Activated CD8-positive, alpha-beta memory T cell treated with anti-CD3 and anti-CD28 coated beads, Interleukin-2, amount 50 U/mL, for 24 hours (primary cell): ENCODE measurements around the gene CT45A3.
"Not testable (repeated sequence)": the region's sequence is repeated elsewhere in the genome, so short reads cannot be mapped to it uniquely, and the experiment has no call there.

ENCODE experiments used
- DNase-seq: peaks from one replicate; pipeline ENCODE4 v3.0.0-alpha.2; 2020; ENCODE audit errors: extremely low read depth

Gene CT45A3, protein sequence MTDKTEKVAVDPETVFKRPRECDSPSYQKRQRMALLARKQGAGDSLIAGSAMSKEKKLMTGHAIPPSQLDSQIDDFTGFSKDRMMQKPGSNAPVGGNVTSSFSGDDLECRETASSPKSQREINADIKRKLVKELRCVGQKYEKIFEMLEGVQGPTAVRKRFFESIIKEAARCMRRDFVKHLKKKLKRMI

DNA sequence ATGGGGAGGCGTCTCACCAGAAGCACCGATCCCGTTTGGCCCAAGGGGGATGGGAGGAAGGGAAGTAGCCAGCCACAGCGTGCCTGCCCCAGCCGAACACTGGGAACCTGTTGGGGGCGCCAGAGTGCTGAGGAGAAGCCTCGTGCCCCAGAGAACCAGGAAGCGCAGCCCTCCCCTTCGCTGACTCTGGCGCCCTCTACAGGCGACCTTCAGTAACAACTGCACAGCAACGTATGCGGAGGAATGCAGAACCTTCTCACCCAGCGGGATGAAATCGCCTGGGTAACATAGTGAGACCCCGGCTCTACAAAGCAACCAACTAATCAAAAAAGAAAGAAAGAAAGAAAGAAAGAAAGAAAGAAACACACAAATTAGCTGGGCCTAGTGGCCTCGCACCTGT is at the start of gene CT45A3:
CT45A3 (minus strand) TSS at position 101 of the 400 bp plus-strand sequence. CDS start 3,747 bp downstream, outside the sequence.
- DNase-seq, result not testable (repeated sequence)

DNA sequence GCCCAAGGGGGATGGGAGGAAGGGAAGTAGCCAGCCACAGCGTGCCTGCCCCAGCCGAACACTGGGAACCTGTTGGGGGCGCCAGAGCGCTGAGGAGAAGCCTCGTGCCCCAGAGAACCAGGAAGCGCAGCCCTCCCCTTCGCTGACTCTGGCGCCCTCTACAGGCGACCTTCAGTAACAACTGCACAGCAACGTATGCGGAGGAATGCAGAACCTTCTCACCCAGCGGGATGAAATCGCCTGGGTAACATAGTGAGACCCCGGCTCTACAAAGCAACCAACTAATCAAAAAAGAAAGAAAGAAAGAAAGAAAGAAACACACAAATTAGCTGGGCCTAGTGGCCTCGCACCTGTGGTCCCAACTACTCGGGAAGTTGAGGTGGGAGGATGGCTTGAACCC is 34.7 kb upstream of the CT45A3 start, which contains the start of gene CT45A6:
CT45A6 (minus strand) TSS at position 101 of the 400 bp plus-strand sequence. CDS start 3,794 bp downstream, outside the sequence.
- not testable (repeated sequence) for DNase-seq

DNA sequence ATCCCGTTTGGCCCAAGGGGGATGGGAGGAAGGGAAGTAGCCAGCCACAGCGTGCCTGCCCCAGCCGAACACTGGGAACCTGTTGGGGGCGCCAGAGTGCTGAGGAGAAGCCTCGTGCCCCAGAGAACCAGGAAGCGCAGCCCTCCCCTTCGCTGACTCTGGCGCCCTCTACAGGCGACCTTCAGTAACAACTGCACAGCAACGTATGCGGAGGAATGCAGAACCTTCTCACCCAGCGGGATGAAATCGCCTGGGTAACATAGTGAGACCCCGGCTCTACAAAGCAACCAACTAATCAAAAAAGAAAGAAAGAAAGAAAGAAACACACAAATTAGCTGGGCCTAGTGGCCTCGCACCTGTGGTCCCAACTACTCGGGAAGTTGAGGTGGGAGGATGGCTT is 17.4 kb upstream of the CT45A3 start, which contains the start of gene CT45A5:
CT45A5 (minus strand) TSS at position 101 of the 400 bp plus-strand sequence. CDS start 3,774 bp downstream, outside the sequence.
- not testable (repeated sequence) for DNase-seq

DNA sequence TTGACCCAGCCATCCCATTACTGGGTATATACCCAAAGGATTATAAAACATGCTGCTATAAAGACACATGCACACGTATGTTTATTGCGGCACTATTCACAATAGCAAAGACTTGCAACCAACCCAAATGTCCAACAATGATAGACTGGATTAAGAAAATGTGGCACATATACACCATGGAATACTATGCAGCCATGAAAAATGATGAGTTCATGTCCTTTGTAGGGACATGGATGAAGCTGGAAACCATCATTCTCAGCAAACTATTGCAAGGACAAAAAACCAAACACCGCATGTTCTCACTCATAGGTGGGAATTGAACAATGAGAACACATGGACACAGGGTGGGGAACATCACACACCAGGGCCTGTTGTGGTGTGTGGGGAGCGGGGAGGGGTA is 23.3 kb downstream of the CT45A3 start:
- DNase-seq, result not testable (repeated sequence)

DNA sequence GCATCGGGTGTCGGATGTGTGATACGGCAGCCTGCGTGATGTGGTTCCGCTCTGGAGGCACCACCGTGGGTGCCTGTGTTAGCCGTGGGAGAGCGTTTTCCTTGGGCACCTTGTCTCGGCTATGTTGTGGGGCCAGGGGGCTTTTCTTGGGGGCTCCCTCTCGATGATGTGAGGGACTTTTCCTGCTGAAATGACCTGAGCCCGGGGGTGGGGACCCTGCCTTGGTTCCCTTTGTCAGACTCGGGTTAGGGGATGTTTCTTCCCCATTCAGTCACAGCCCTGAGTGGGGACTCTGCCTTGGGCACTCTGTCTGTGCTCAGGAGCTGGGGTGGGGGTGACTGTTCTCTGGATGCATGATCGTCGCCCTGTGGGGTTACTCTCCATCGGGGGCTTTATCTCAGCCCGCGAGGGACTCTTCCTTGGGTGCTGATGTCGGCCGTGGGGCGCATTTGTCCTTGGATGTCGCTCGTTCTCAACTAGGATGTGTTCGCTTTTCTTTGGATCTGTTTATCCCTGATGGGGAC is 26.7 kb downstream of the CT45A3 start:
- DNase-seq, result no peak

DNA sequence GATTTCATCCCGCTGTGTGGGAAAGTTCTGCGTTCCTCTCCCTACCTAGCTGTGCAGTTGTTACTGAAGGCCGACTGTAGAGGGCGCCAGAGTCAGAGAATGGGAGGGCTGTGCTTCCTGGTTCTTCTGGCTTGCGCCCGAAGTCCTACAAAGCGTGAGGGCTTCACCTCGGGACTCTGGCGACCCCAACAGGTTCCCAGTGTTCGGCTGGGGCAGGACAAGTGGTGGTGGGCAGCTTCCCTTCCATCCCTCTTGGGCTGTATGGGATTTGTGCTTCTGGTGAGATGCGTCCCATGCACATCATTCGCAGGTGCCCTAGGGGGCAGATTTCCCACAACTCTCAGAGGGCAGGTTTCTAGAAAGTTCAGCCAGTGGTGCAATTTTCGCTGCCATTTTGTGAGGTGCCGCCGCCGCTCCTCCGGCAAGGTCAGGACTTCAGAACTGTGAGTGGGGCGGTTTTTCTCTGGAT is 27.3 kb downstream of the CT45A3 start:
- DNase-seq, result peak; percentile 27

DNA sequence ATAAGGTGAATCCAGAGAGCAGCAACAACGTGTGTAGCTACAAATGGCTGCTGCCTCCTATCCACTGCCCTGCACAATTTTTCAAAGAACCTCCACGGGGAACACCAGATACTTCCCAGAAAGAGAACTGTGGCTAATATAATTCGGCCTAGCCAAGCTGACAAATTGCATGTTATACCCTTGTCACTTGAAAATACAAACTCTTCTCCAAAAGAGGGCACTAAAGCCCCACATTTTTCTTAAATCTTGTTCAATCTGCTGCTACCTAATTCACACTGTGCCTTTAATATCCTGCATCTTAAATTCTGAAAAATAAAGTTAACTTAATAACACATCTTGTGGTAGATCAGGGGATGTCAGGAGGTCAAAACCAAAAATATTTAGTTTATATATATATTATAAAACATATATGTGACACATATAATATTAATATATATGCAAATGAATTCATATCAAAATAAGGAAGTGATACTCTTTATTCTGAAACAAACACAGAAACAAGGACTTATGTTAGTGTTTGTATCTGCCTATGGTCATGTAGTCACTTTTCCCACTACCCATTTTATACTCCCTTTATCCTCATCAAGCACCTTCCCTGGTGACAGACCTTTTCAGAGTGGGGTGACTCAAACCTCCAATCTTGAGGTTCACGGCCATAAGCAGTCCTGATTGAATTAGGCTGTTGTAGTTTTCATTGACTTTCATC is 30.5 kb downstream of the CT45A3 start:
- DNase-seq, result no peak

DNA sequence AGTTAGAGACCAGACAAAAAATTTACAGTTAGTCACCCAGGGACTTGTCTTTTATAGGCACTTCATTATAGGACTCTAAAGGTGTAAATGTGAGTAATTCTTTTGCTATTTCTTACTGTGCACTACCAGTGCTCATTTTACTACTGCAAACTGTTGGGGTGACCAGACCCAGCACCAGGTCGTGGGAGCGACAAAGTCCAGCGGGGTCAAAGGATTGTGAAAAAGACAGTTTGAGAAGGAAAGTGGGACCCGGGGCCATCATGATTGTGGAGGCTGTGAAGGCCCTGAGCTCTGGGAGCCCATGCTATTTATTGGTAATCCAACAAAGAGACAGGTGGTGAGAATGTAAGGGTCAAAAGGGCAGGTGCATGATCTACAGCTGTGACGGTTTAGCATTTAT is 33.3 kb downstream of the CT45A3 start:
- DNase-seq, result not testable (repeated sequence)

DNA sequence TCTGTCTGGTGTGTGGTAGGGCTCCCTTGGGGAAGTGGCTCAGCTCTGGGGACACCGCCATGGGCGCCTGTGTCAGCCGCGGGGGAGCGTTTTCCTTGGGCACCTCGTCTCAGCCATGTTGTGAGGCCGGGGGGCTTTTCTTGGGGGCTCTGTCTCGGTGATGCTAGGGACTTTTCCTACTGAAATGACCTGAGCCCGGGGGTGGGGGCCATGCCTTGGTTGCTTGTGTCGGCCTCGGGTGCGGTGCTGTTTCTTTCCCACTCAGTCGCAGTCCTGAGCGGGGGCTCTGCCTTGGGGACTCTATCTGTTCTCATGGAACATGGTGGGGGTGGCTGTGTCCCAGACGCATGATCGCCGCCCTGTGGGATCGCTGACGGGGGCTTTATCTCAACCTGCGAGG is 54.2 kb downstream of the CT45A3 start:
- no peak for DNase-seq

DNA sequence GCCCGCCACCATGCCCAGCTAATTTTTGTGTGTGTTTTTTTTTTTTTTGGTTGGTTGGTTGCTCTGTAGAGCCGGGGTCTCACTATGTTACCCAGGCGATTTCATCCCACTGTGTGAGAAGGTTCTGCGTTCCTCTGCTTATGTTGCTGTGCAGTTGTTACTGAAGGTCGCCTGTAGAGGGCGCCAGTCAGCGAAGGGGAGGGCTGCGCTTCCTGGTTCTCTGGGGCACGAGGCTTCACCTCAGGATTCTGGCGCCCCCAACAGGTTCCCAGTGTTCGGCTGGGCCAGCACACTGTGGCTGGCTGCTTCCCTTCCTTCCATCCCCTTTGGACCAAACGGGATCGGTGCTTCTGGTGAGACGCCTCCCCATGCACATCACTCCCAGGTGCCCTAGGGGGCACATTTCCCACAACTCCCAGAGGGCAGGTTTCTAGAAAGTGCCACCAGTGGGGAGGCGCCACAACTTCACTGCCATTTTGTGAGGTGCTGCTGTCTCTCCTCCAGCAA is 54.8 kb downstream of the CT45A3 start, which contains the start of gene CT45A1:
CT45A1 (plus strand) TSS at position 457 of the 507 bp plus-strand sequence. CDS start 5,302 bp downstream, outside the sequence.
- DNase-seq, result not testable (repeated sequence)
